Loucy (cell line): ENCODE measurements around the gene CDK11B.

Experiments used
- H2AFZ ChIP-seq: fragments of 200-600 bp; sonication (generic); 2 replicates; pipeline ENCODE4 v1.6.0; 2016; ENCODE audit warnings: antibody characterized with exemption, mild to moderate bottlenecking, low read length, moderate library complexity
- H3F3A ChIP-seq: fragments of 200-600 bp; 2 replicates; pipeline ENCODE4 v1.6.0; 2016; ENCODE audit warnings: antibody characterized with exemption, low read depth, mild to moderate bottlenecking
- H3K27me3 ChIP-seq: fragments of 200-600 bp; sonication (generic); 2 replicates; pipeline ENCODE4 v1.6.1; 2014; ENCODE audit warnings: low read length, mild to moderate bottlenecking; ENCODE audit not compliant: insufficient read depth, poor library complexity, severe bottlenecking
- H3K36me3 ChIP-seq: fragments of 200-600 bp; sonication (generic); 2 replicates; pipeline ENCODE4 v1.6.1; 2016; ENCODE audit warnings: low read length; ENCODE audit not compliant: insufficient read depth
- H3K4me1 ChIP-seq: fragments of 200-600 bp; sonication (generic); 2 replicates; pipeline ENCODE4 v1.5.1; 2014; ENCODE audit warnings: low read length, mild to moderate bottlenecking; ENCODE audit not compliant: insufficient read depth, poor library complexity, severe bottlenecking
- H3K4me2 ChIP-seq: fragments of 200-600 bp; sonication (generic); 2 replicates; pipeline ENCODE4 v1.6.0; 2014; ENCODE audit warnings: antibody characterized with exemption, low read length, low read depth, mild to moderate bottlenecking; ENCODE audit not compliant: poor library complexity, severe bottlenecking
- H3K4me3 ChIP-seq: fragments of 200-600 bp; sonication (generic); 2 replicates; pipeline ENCODE4 v1.5.1; 2014; ENCODE audit warnings: low read length, mild to moderate bottlenecking, mixed read lengths; ENCODE audit not compliant: poor library complexity, severe bottlenecking
- H3K79me2 ChIP-seq: fragments of 200-600 bp; sonication (generic); 2 replicates; pipeline ENCODE4 v1.6.1; 2014; ENCODE audit warnings: low read length; ENCODE audit not compliant: insufficient read depth
- H3K9ac ChIP-seq: fragments of 200-600 bp; sonication (generic); 2 replicates; pipeline ENCODE4 v1.6.0; 2014; ENCODE audit warnings: mild to moderate bottlenecking, low read depth, low read length, moderate library complexity; ENCODE audit not compliant: poor library complexity, severe bottlenecking
- H3K9me2 ChIP-seq: fragments of 200-600 bp; sonication (generic); replicated peaks from 2 replicates; pipeline ENCODE4 v1.6.1; 2016; ENCODE audit warnings: low read depth, low read length, mixed read lengths
- H3K9me3 ChIP-seq: fragments of 200-600 bp; sonication (generic); 2 replicates; pipeline ENCODE4 v1.6.1; 2014; ENCODE audit warnings: mild to moderate bottlenecking, antibody characterized with exemption, low read length, low read depth; ENCODE audit not compliant: insufficient read depth
- H4K20me1 ChIP-seq: fragments of 200-600 bp; sonication (generic); 2 replicates; pipeline ENCODE4 v1.6.0; 2014; ENCODE audit warnings: antibody characterized with exemption, low read length, mild to moderate bottlenecking; ENCODE audit not compliant: insufficient read depth, poor library complexity, severe bottlenecking
- CTCF ChIP-seq: fragments of 200-600 bp; sonication (generic); conservative IDR thresholded peaks from 2 replicates; pipeline ENCODE4 v1.5.1; 2014; ENCODE audit warnings: mild to moderate bottlenecking, antibody characterized with exemption, low read length
- EZH2phosphoT487 ChIP-seq: fragments of 200-600 bp; IDR thresholded peaks from 2 replicates; pipeline ENCODE4 v1.6.1; 2018; ENCODE audit warnings: antibody characterized with exemption, mild to moderate bottlenecking, moderate library complexity, borderline replicate concordance

The CDK11B gene

GRCh38 chr1:1617925-1618324 lies 40.9 kb downstream of the CDK11B start:
- H3K36me3 ChIP-seq, result no peaks in the 10 kb centered on the region
- H3K79me2 ChIP-seq, result peaks cover 25% of the 10 kb centered on the region
- TF ChIP-seq EZH2phosphoT487 (no peak), CTCF (no peak)
- peak overlapping the region; percentile 92 for H3K4me2 ChIP-seq
- no peak overlapping the region for H2AFZ ChIP-seq
- no peaks in the 10 kb centered on the region for H3K9me2 ChIP-seq
- H3F3A ChIP-seq, result no peaks in the 10 kb centered on the region
- H4K20me1 ChIP-seq, result peaks cover 16% of the 10 kb centered on the region
- peaks cover 28% of the 10 kb centered on the region for H3K4me1 ChIP-seq
- no peaks in the 10 kb centered on the region for H3K9me3 ChIP-seq
- peak overlapping the region; percentile 94 for H3K4me3 ChIP-seq
- H3K27me3 ChIP-seq, result no peaks in the 10 kb centered on the region
- H3K9ac ChIP-seq, result peak overlapping the region; percentile 99

GRCh38 chr1:1617516-1617915 lies 41.3 kb downstream of the CDK11B start:
- H3K9me3 ChIP-seq, result no peaks in the 10 kb centered on the region
- no peak overlapping the region for H2AFZ ChIP-seq
- no peaks in the 10 kb centered on the region for H3K27me3 ChIP-seq
- peaks cover 28% of the 10 kb centered on the region for H3K4me1 ChIP-seq
- no peaks in the 10 kb centered on the region for H3K36me3 ChIP-seq
- H3K9ac ChIP-seq, result peak overlapping the region; percentile 99
- peaks cover 25% of the 10 kb centered on the region for H3K79me2 ChIP-seq
- H3F3A ChIP-seq, result no peaks in the 10 kb centered on the region
- no peaks in the 10 kb centered on the region for H3K9me2 ChIP-seq
- H4K20me1 ChIP-seq, result peaks cover 16% of the 10 kb centered on the region
- H3K4me3 ChIP-seq, result peak overlapping the region; percentile 94
- TF ChIP-seq CTCF (no peak), EZH2phosphoT487 (no peak)
- H3K4me2 ChIP-seq, result peak overlapping the region; percentile 92

GRCh38 chr1:1616838-1617237 lies 42.0 kb downstream of the CDK11B start:
- Histone ChIP-seq H3K27me3 (no peaks in the 10 kb centered on the region), H3K4me2 (peak overlapping the region; percentile 92), H4K20me1 (peaks cover 16% of the 10 kb centered on the region), H3K36me3 (no peaks in the 10 kb centered on the region), H3K4me3 (peak overlapping the region; percentile 94), H3K9ac (peak overlapping the region; percentile 99), H3K9me3 (no peaks in the 10 kb centered on the region), H3K79me2 (peaks cover 25% of the 10 kb centered on the region), H3F3A (no peaks in the 10 kb centered on the region), H3K9me2 (no peaks in the 10 kb centered on the region), H2AFZ (no peak overlapping the region), H3K4me1 (peaks cover 28% of the 10 kb centered on the region)
- TF ChIP-seq EZH2phosphoT487 (no peak), CTCF (no peak)
